ENCODE measurements around the gene NLRP7.

- TF ChIP-seq, protein P1, sequence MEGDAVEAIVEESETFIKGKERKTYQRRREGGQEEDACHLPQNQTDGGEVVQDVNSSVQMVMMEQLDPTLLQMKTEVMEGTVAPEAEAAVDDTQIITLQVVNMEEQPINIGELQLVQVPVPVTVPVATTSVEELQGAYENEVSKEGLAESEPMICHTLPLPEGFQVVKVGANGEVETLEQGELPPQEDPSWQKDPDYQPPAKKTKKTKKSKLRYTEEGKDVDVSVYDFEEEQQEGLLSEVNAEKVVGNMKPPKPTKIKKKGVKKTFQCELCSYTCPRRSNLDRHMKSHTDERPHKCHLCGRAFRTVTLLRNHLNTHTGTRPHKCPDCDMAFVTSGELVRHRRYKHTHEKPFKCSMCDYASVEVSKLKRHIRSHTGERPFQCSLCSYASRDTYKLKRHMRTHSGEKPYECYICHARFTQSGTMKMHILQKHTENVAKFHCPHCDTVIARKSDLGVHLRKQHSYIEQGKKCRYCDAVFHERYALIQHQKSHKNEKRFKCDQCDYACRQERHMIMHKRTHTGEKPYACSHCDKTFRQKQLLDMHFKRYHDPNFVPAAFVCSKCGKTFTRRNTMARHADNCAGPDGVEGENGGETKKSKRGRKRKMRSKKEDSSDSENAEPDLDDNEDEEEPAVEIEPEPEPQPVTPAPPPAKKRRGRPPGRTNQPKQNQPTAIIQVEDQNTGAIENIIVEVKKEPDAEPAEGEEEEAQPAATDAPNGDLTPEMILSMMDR (IDR thresholded peaks at IDR 0.05; ENCODE audit: insufficient read depth, low read length, poor library complexity, severe bottlenecking) = no peak
- TF ChIP-seq EZH2phosphoT487 (conservative IDR thresholded peaks at IDR 0.05; ENCODE audit: low read length) = no peak
These were observed 40.5 kb downstream of the NLRP7 start for GRCh38 chr19:54906819-54907218.
